Esophagus squamous epithelium (tissue), 5 donors: ENCODE results near the gene RASGRF1. TPM values are rescaled to one million over a fixed set of nuclear protein-coding genes. Genes with fewer than 3 reads are reported as not detected.

Source experiments
- DNase-seq: peaks from one replicate; lab custom pipeline; 2025; lab: John Stamatoyannopoulos, UW
- H3K27ac ChIP-seq, 4 donors: fragments of 200-600 bp; sonication (generic); one replicate each; pipeline ENCODE4 v1.5.1; 2016 to 2019; ENCODE audit warnings: mild to moderate bottlenecking in 1 of 4
- H3K27me3 ChIP-seq, 4 donors: fragments of 200-600 bp; sonication (generic); 1 replicate in 3 of 4; 2 replicates in 1 of 4; pipeline versions ENCODE4 v1.5.1 to v1.6.0; 2017 to 2021; ENCODE audit warnings: antibody characterized with exemption in 1 of 4
- H3K36me3 ChIP-seq, 3 donors: fragments of 200-600 bp; sonication (generic); one replicate each; pipeline ENCODE4 v1.5.1; 2016 to 2019
- H3K4me1 ChIP-seq, 3 donors: fragments of 200-600 bp; sonication (generic); one replicate each; pipeline ENCODE4 v1.5.1; 2017 to 2019
- H3K4me3 ChIP-seq, 4 donors: fragments of 200-600 bp; sonication (generic); 1 replicate in 3 of 4; 2 replicates in 1 of 4; pipeline ENCODE4 v1.5.1; 2016 to 2019; ENCODE audit warnings: mild to moderate bottlenecking in 2 of 4, moderate library complexity in 1 of 4
- H3K9me3 ChIP-seq, 3 donors: fragments of 200-600 bp; sonication (generic); one replicate each; pipeline ENCODE4 v1.5.1; 2016 to 2019
- CTCF ChIP-seq, 6 experiments: fragments of 450-650 bp in 4 of 6; fragments of 200-600 bp in 2 of 6; sonication (generic) in 2 of 6; IDR thresholded peaks; one replicate each; pipeline ENCODE4 v1.5.1; 2016 to 2019; ENCODE audit warnings: antibody characterized with exemption in 6 of 6, mild to moderate bottlenecking in 4 of 6, moderate library complexity in 4 of 6
- POLR2A ChIP-seq, 4 donors: fragments of 450-650 bp; IDR thresholded peaks; one replicate each; pipeline ENCODE4 v1.6.1; 2017; ENCODE audit warnings: antibody characterized with exemption in 4 of 4, mild to moderate bottlenecking in 4 of 4, moderate library complexity in 3 of 4
- WGBS, 2 donors: methylation state at CpG; one replicate each; pipeline ENCODE4 v1.1.5; 2018; 5-methylcytosine and 5-hydroxymethylcytosine counted together
- intact Hi-C: fragments of 100-400 bp; cut with DNase I; formaldehyde crosslinking; loops from one replicate; pipeline ENCODE4 v1.15.0; 2022
- total RNA-seq, 4 donors: library from RNA; depleted of rRNA; stranded (reverse); fragments of >200 nt; gene quantifications; one replicate each; pipeline ENCODE4 v1.1.0, GENCODE V29; 2016
- donor health status: DM: yes; HTN: yes; CAD: no.

RASGRF1 gene
- total RNA-seq, 4 donors from 2014 or later, result 0.23 TPM; not detected in 3

GRCh38 chr15:79035111-79035601, 55.4 kb downstream of the RASGRF1 start:
- intact Hi-C loops, result no loop called here
- 42 to 55% methylated on average over 6 to 11 of the region's 11 CpGs for WGBS, 2 donors
- Histone ChIP-seq H3K27ac (no peak overlapping the region), H3K36me3 (no peaks in the 10 kb centered on the region), H3K9me3 (no peaks in the 10 kb centered on the region), H3K27me3 (peaks cover 0 to 28% (median 0%) of the 10 kb centered on the region in 4 donors), H3K4me3 (no peak overlapping the region), H3K4me1 (no peaks in the 10 kb centered on the region)
- no peak for DNase-seq
- TF ChIP-seq CTCF (IDR thresholded peaks at IDR 0.05), result peak in 2 of 6 experiments; percentile 9 to 13
- no peak for TF ChIP-seq POLR2A (IDR thresholded peaks at IDR 0.05)

- 92 to 95% methylated on average over 1 of the region's 1 CpG for WGBS, 2 donors
- H3K27ac ChIP-seq, result no peak overlapping the region
- no peak for TF ChIP-seq CTCF (IDR thresholded peaks at IDR 0.05)
- no peak for TF ChIP-seq POLR2A (IDR thresholded peaks at IDR 0.05)
- H3K9me3 ChIP-seq, result no peaks in the 10 kb centered on the region
- no peaks in the 10 kb centered on the region for H3K36me3 ChIP-seq
- H3K4me1 ChIP-seq, result no peaks in the 10 kb centered on the region
- peaks cover 0 to 28% (median 0%) of the 10 kb centered on the region in 4 donors for H3K27me3 ChIP-seq
- no peak for DNase-seq
- intact Hi-C loops, result no loop called here
- no peak overlapping the region for H3K4me3 ChIP-seq
Measured at GRCh38 chr15:79034284-79034683, 56.3 kb downstream of the RASGRF1 start.

GRCh38 chr15:79032656-79033055, 57.9 kb downstream of the RASGRF1 start:
- intact Hi-C loops, result no loop called here
- TF ChIP-seq CTCF (IDR thresholded peaks at IDR 0.05) (no peak), POLR2A (IDR thresholded peaks at IDR 0.05) (no peak)
- Histone ChIP-seq H3K4me3 (no peak overlapping the region), H3K4me1 (no peaks in the 10 kb centered on the region), H3K27ac (no peak overlapping the region), H3K27me3 (peaks cover 0 to 23% (median 0%) of the 10 kb centered on the region in 4 donors), H3K36me3 (no peaks in the 10 kb centered on the region), H3K9me3 (no peaks in the 10 kb centered on the region)
- 65 to 71% methylated on average over 1 to 5 of the region's 6 CpGs for WGBS, 2 donors
- DNase-seq, result no peak

- H3K4me3 ChIP-seq, result no peak overlapping the region
Measured at GRCh38 chr15:79031821-79032220, 58.8 kb downstream of the RASGRF1 start.

GRCh38 chr15:79031201-79031600, 59.4 kb downstream of the RASGRF1 start:
- intact Hi-C loops, result no loop called here
- Histone ChIP-seq H3K36me3 (no peaks in the 10 kb centered on the region), H3K9me3 (no peaks in the 10 kb centered on the region), H3K4me1 (no peaks in the 10 kb centered on the region), H3K27me3 (peaks cover 0 to 10% (median 0%) of the 10 kb centered on the region in 4 donors), H3K4me3 (no peak overlapping the region), H3K27ac (no peak overlapping the region)
- TF ChIP-seq CTCF (IDR thresholded peaks at IDR 0.05) (no peak), POLR2A (IDR thresholded peaks at IDR 0.05) (no peak)
- DNase-seq, result no peak
- WGBS, 2 donors, result 64% methylated on average over 2 of the region's 9 CpGs; no CpG with 5 or more reads in 1 of the 2 donors

More at GRCh38 chr15:79031821-79032220, 58.8 kb downstream of the RASGRF1 start:
- Histone ChIP-seq H3K4me1 (no peaks in the 10 kb centered on the region), H3K36me3 (no peaks in the 10 kb centered on the region), H3K27ac (no peak overlapping the region), H3K27me3 (peaks cover 0 to 16% (median 0%) of the 10 kb centered on the region in 4 donors), H3K9me3 (no peaks in the 10 kb centered on the region)
- TF ChIP-seq POLR2A (IDR thresholded peaks at IDR 0.05) (no peak), CTCF (IDR thresholded peaks at IDR 0.05) (no peak)
- 60 to 90% methylated on average over 1 to 6 of the region's 12 CpGs for WGBS, 2 donors
- DNase-seq, result no peak
- intact Hi-C loops, result no loop called here
